Gastroesophageal sphincter (tissue), 4 donors: ENCODE data around the gene SDK1. TPM values are rescaled to one million over a fixed set of nuclear protein-coding genes. Genes with fewer than 3 reads are reported as not detected.

ENCODE experiments used
- ATAC-seq: fragments of 150-250 bp; one replicate; pipeline ENCODE4 v1.9.1; 2016; ENCODE audit warnings: mild to moderate bottlenecking, moderate library complexity
- H3K27ac ChIP-seq, 4 donors: fragments of 200-600 bp; sonication (generic) in 3 of 4; 1 replicate in 3 of 4; 2 replicates in 1 of 4; pipeline ENCODE4 v1.5.1; 2016 to 2019
- H3K27me3 ChIP-seq: fragments of 200-600 bp; sonication (generic); one replicate; pipeline ENCODE4 v1.5.1; 2019
- H3K36me3 ChIP-seq, 2 donors: fragments of 200-600 bp; sonication (generic); one replicate each; pipeline ENCODE4 v1.5.1; 2019; ENCODE audit warnings: control low read depth in 1 of 2
- H3K4me1 ChIP-seq, 3 donors: fragments of 200-600 bp; sonication (generic); 1 replicate in 2 of 3; 2 replicates in 1 of 3; pipeline ENCODE4 v1.5.1; 2016 to 2019; ENCODE audit warnings: control low read depth in 2 of 3
- H3K4me3 ChIP-seq, 2 donors: fragments of 200-600 bp; sonication (generic); one replicate each; pipeline ENCODE4 v1.5.1; 2019; ENCODE audit warnings: mild to moderate bottlenecking in 1 of 2, moderate library complexity in 1 of 2
- H3K9me3 ChIP-seq, 3 donors: fragments of 200-600 bp; sonication (generic); one replicate each; pipeline ENCODE4 v1.5.1; 2017 to 2019; ENCODE audit warnings: control low read depth in 2 of 3
- CTCF ChIP-seq, 4 experiments: fragments of 200-600 bp in 2 of 4; fragments of 450-650 bp in 2 of 4; sonication (generic) in 1 of 4; IDR thresholded peaks; one replicate each; pipeline ENCODE4 v1.5.1; 2017 to 2019; ENCODE audit warnings: antibody characterized with exemption in 4 of 4, mild to moderate bottlenecking in 2 of 4, moderate library complexity in 2 of 4
- EP300 ChIP-seq: sonication (generic); formaldehyde crosslinking; IDR thresholded peaks from one replicate; pipeline ENCODE4 v1.6.1; 2017; ENCODE audit warnings: antibody characterized with exemption, mild to moderate bottlenecking
- POLR2A ChIP-seq, 2 donors: fragments of 450-650 bp; IDR thresholded peaks; one replicate each; pipeline ENCODE4 v1.6.1; 2017; ENCODE audit warnings: antibody characterized with exemption in 2 of 2, mild to moderate bottlenecking in 2 of 2, moderate library complexity in 1 of 2
- POLR2AphosphoS5 ChIP-seq: sonication (generic); formaldehyde crosslinking; IDR thresholded peaks from one replicate; pipeline ENCODE4 v1.6.1; 2017; ENCODE audit warnings: antibody characterized with exemption
- WGBS, 2 donors: methylation state at CpG; one replicate each; pipeline ENCODE4 v1.1.5; 2018; ENCODE audit warnings: low coverage in 1 of 2; 5-methylcytosine and 5-hydroxymethylcytosine counted together
- total RNA-seq, 4 donors: library from RNA; depleted of rRNA; stranded (reverse); fragments of >200 nt; gene quantifications; one replicate each; pipeline ENCODE4 v1.1.0, GENCODE V29; 2016

SDK1 gene
- total RNA-seq, 4 donors from 2014 or later: 6.1 to 13.6 (median 8.7) TPM

GRCh38 chr7:3781607-3782006 is 480.6 kb downstream of the SDK1 start:
- no peak overlapping the region for H3K27ac ChIP-seq

GRCh38 chr7:3787717-3788264 is 486.7 kb downstream of the SDK1 start:
- TF ChIP-seq EP300 (no peak), CTCF (IDR thresholded peaks at IDR 0.05) (no peak), POLR2AphosphoS5 (no peak), POLR2A (IDR thresholded peaks at IDR 0.05) (no peak)
- Histone ChIP-seq H3K27me3 (no peaks in the 10 kb centered on the region), H3K9me3 (peaks cover 0 to under 1% (median 0%) of the 10 kb centered on the region in 3 donors), H3K4me3 (no peak overlapping the region), H3K4me1 (no peaks in the 10 kb centered on the region), H3K27ac (no peak overlapping the region), H3K36me3 (no peaks in the 10 kb centered on the region)
- ATAC-seq: no peak
- 40 to 52% methylated on average over 3 to 8 of the region's 15 CpGs for WGBS, 2 donors

More at GRCh38 chr7:3781607-3782006, 480.6 kb downstream of the SDK1 start:
- H3K9me3 ChIP-seq: peaks cover 0 to 16% (median 3%) of the 10 kb centered on the region in 3 donors
- no peaks in the 10 kb centered on the region for H3K36me3 ChIP-seq
- WGBS, 2 donors: 87 to 93% methylated on average over 1 of the region's 1 CpG
- no peaks in the 10 kb centered on the region for H3K27me3 ChIP-seq
- H3K4me1 ChIP-seq: peaks cover 0 to 5% (median 0%) of the 10 kb centered on the region in 3 donors
- ATAC-seq: no peak
- TF ChIP-seq CTCF (IDR thresholded peaks at IDR 0.05) (no peak), POLR2AphosphoS5 (no peak), POLR2A (IDR thresholded peaks at IDR 0.05) (no peak)
- H3K4me3 ChIP-seq: no peak overlapping the region

GRCh38 chr7:3790803-3791202 is 489.8 kb downstream of the SDK1 start:
- WGBS, 2 donors: 83 to 87% methylated on average over 2 of the region's 2 CpGs
- no peaks in the 10 kb centered on the region for H3K4me1 ChIP-seq
- no peaks in the 10 kb centered on the region for H3K27me3 ChIP-seq
- no peak overlapping the region for H3K4me3 ChIP-seq
- no peaks in the 10 kb centered on the region for H3K36me3 ChIP-seq
- no peaks in the 10 kb centered on the region for H3K9me3 ChIP-seq
- H3K27ac ChIP-seq: no peak overlapping the region
- no peak for ATAC-seq
- TF ChIP-seq POLR2A (IDR thresholded peaks at IDR 0.05) (no peak), CTCF (IDR thresholded peaks at IDR 0.05) (no peak), POLR2AphosphoS5 (no peak), EP300 (no peak)

- Histone ChIP-seq H3K4me3 (no peak overlapping the region), H3K9me3 (no peaks in the 10 kb centered on the region), H3K4me1 (no peaks in the 10 kb centered on the region), H3K36me3 (no peaks in the 10 kb centered on the region), H3K27me3 (no peaks in the 10 kb centered on the region), H3K27ac (no peak overlapping the region)
- no peak for ATAC-seq
- TF ChIP-seq POLR2A (IDR thresholded peaks at IDR 0.05) (no peak), EP300 (no peak), CTCF (IDR thresholded peaks at IDR 0.05) (no peak), POLR2AphosphoS5 (no peak)
- 78 to 82% methylated on average over 3 to 6 of the region's 9 CpGs for WGBS, 2 donors
Observed at GRCh38 chr7:3791327-3791726, 490.3 kb downstream of the SDK1 start.

- 59 to 78% methylated on average over 3 to 4 of the region's 4 CpGs for WGBS, 2 donors
- TF ChIP-seq POLR2AphosphoS5 (no peak), CTCF (IDR thresholded peaks at IDR 0.05) (no peak), POLR2A (IDR thresholded peaks at IDR 0.05) (no peak), EP300 (no peak)
- no peaks in the 10 kb centered on the region for H3K27me3 ChIP-seq
- H3K36me3 ChIP-seq: no peaks in the 10 kb centered on the region
- H3K9me3 ChIP-seq: no peaks in the 10 kb centered on the region
- H3K4me1 ChIP-seq: no peaks in the 10 kb centered on the region
- H3K4me3 ChIP-seq: no peak overlapping the region
- no peak overlapping the region for H3K27ac ChIP-seq
- ATAC-seq: no peak
Observed at GRCh38 chr7:3795141-3795540, 494.1 kb downstream of the SDK1 start.
